Measurements from ENCODE around the gene TCF3. TPM values are rescaled to one million over a fixed set of nuclear protein-coding genes. Genes with fewer than 3 reads are reported as not detected.

TCF3 gene
- total and polyA plus RNA-seq, 2 of the 8 experiments (the other 6 are each of a cell fraction or from before 2014, with no cell fraction given): 241 to 348 TPM

DNA sequence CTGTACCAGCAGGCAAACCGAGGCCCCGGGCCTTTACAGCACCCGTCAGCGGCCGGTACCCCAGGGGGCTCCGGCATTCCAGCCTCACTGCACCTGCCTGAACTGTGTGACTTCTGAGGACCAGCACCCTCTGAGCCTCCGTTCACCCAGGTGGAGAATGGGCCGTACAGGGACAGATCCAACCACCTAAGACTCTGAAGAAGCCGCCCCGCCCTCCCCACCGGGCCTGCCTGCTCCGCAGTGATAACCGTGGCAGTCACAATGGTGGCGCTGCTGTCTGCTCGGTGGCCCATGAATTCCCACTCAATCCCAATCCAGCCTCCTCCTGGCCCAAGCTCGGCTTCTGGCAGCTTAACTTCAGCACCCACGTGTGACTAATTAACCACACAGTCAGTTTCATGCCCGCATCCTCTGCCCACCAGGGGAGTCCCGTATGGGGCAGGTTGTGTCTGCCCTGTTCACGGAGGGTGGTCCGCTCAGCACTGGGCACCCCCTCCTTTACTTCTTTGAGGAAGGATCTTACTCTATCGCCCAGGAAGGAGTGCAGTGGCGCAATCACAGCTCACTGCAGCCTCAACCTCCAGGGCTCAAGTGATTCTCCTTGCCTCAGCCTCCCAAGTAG, 3.4 kb downstream of the TCF3 start (continued):
- TF ChIP-seq, protein P1, sequence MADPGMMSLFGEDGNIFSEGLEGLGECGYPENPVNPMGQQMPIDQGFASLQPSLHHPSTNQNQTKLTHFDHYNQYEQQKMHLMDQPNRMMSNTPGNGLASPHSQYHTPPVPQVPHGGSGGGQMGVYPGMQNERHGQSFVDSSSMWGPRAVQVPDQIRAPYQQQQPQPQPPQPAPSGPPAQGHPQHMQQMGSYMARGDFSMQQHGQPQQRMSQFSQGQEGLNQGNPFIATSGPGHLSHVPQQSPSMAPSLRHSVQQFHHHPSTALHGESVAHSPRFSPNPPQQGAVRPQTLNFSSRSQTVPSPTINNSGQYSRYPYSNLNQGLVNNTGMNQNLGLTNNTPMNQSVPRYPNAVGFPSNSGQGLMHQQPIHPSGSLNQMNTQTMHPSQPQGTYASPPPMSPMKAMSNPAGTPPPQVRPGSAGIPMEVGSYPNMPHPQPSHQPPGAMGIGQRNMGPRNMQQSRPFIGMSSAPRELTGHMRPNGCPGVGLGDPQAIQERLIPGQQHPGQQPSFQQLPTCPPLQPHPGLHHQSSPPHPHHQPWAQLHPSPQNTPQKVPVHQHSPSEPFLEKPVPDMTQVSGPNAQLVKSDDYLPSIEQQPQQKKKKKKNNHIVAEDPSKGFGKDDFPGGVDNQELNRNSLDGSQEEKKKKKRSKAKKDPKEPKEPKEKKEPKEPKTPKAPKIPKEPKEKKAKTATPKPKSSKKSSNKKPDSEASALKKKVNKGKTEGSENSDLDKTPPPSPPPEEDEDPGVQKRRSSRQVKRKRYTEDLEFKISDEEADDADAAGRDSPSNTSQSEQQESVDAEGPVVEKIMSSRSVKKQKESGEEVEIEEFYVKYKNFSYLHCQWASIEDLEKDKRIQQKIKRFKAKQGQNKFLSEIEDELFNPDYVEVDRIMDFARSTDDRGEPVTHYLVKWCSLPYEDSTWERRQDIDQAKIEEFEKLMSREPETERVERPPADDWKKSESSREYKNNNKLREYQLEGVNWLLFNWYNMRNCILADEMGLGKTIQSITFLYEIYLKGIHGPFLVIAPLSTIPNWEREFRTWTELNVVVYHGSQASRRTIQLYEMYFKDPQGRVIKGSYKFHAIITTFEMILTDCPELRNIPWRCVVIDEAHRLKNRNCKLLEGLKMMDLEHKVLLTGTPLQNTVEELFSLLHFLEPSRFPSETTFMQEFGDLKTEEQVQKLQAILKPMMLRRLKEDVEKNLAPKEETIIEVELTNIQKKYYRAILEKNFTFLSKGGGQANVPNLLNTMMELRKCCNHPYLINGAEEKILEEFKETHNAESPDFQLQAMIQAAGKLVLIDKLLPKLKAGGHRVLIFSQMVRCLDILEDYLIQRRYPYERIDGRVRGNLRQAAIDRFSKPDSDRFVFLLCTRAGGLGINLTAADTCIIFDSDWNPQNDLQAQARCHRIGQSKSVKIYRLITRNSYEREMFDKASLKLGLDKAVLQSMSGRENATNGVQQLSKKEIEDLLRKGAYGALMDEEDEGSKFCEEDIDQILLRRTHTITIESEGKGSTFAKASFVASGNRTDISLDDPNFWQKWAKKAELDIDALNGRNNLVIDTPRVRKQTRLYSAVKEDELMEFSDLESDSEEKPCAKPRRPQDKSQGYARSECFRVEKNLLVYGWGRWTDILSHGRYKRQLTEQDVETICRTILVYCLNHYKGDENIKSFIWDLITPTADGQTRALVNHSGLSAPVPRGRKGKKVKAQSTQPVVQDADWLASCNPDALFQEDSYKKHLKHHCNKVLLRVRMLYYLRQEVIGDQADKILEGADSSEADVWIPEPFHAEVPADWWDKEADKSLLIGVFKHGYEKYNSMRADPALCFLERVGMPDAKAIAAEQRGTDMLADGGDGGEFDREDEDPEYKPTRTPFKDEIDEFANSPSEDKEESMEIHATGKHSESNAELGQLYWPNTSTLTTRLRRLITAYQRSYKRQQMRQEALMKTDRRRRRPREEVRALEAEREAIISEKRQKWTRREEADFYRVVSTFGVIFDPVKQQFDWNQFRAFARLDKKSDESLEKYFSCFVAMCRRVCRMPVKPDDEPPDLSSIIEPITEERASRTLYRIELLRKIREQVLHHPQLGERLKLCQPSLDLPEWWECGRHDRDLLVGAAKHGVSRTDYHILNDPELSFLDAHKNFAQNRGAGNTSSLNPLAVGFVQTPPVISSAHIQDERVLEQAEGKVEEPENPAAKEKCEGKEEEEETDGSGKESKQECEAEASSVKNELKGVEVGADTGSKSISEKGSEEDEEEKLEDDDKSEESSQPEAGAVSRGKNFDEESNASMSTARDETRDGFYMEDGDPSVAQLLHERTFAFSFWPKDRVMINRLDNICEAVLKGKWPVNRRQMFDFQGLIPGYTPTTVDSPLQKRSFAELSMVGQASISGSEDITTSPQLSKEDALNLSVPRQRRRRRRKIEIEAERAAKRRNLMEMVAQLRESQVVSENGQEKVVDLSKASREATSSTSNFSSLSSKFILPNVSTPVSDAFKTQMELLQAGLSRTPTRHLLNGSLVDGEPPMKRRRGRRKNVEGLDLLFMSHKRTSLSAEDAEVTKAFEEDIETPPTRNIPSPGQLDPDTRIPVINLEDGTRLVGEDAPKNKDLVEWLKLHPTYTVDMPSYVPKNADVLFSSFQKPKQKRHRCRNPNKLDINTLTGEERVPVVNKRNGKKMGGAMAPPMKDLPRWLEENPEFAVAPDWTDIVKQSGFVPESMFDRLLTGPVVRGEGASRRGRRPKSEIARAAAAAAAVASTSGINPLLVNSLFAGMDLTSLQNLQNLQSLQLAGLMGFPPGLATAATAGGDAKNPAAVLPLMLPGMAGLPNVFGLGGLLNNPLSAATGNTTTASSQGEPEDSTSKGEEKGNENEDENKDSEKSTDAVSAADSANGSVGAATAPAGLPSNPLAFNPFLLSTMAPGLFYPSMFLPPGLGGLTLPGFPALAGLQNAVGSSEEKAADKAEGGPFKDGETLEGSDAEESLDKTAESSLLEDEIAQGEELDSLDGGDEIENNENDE (IDR thresholded peaks at IDR 0.05; ENCODE audit: insufficient replicate concordance, low read length): no peak
- TF ChIP-seq JUN (IDR thresholded peaks at IDR 0.05; ENCODE audit: low read depth, low read length): no peak
- no peak for TF ChIP-seq BCL11A (IDR thresholded peaks at IDR 0.05; ENCODE audit: low read depth in 2 of 2, low read length in 2 of 2)
- TF ChIP-seq CEBPB (IDR thresholded peaks at IDR 0.05; ENCODE audit: low read depth, low read length): no peak
- no peak for TF ChIP-seq CHD1 (IDR thresholded peaks at IDR 0.05; ENCODE audit: low read depth, low read length)
- no peak for TF ChIP-seq YY1 (IDR thresholded peaks at IDR 0.05; ENCODE audit: low read depth, low read length)
- no peak for TF ChIP-seq EGR1 (IDR thresholded peaks at IDR 0.05; ENCODE audit: borderline replicate concordance, low read depth, low read length)

Data from H1 (cell line).